Colonic mucosa (tissue), 4 donors: Measurements from ENCODE around the gene KLF6. TPM values are rescaled to one million over a fixed set of nuclear protein-coding genes. Genes with fewer than 3 reads are reported as not detected.

Experiments
- DNase-seq: peaks from one replicate; pipeline ENCODE4 v3.0.0-alpha.2; 2020
- H3K27ac ChIP-seq: fragments of 200-600 bp; one replicate; pipeline ENCODE4 v1.8.0; 2021
- H3K27me3 ChIP-seq: fragments of 200-600 bp; one replicate; pipeline ENCODE4 v1.8.0; 2021
- H3K36me3 ChIP-seq: fragments of 200-600 bp; one replicate; pipeline ENCODE4 v1.8.0; 2021
- H3K4me1 ChIP-seq: fragments of 200-600 bp; one replicate; pipeline ENCODE4 v1.8.0; 2021; ENCODE audit warnings: mild to moderate bottlenecking
- H3K4me3 ChIP-seq: fragments of 200-600 bp; one replicate; pipeline ENCODE4 v1.8.0; 2021
- H3K9ac ChIP-seq, 2 donors: one replicate each; pipeline ENCODE4 v1.7.0; 2013; ENCODE audit warnings: control low read depth in 2 of 2, low read depth in 2 of 2, low read length in 2 of 2
- H3K9me3 ChIP-seq: fragments of 200-600 bp; one replicate; pipeline ENCODE4 v1.8.0; 2021
- intact Hi-C: fragments of 100-400 bp; cut with DNase I; formaldehyde crosslinking; loops from one replicate; pipeline ENCODE4 v1.14.1; 2022
- total RNA-seq, 2 donors: library from RNA; stranded (reverse); fragmentation: NEBNext Ultra II Directional in 1 of 2; extraction: Animal tissue kit (Norgen Biotek cat#: 25700) in 1 of 2; gene quantifications; one replicate each; pipeline ENCODE4 v1.2.1, GENCODE V29; 2021
- TF ChIP-seq, protein P1 (sequence below): fragments of 200-600 bp; IDR thresholded peaks from one replicate; pipeline ENCODE4 v1.8.0; 2022; ENCODE audit warnings: antibody characterized with exemption, mild to moderate bottlenecking
- donor health status: healthy.
- donor health status: DM: no; HTN: no; CAD: no.
- donor health status: DM: no; HTN: no; CAD: no.

Gene KLF6
- total RNA-seq, 2 donors from 2014 or later: 106 to 299 TPM

DNA sequence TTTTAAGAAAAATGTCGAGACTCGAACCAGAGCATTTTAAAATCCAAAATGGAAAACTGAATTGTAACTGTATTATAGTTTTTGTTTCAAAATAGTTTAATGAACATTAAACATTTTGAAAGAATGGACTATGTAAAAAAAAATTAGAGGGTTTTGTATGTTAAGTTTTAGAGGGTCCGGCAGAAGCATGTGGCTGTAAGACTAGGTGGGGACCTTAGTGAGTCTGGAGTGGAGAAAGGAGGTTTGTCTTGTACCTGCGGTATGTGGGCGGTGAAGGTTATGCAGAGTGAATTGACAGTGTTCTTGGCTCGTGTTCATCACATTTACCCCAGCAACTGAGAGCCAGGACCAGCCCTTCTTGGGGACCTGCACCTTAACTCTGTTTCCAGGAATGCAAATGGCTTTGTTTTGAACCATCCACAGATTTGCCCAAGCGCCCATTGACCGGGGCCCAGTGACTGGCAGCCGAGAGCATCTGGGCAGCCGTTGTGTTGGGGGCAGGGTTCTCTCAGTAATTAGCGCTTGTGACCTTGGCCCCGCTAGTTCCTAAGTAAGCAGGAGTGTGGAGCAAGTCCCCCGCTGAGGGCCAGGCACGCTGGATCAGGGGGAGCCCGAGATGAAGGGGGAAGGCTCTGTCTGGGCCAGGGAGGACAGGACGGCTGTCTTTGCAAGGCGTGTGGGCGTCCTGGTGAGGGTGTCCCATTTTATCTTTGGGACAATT lies 1.4 kb upstream of the KLF6 start:
- intact Hi-C loops: loop anchor here (10.0 kb wide), 1 partner anchor 278 kb away; no protein-coding TSS in a partner anchor
- H3K9me3 ChIP-seq: no peaks in the 10 kb centered on the region
- H3K27ac ChIP-seq: peak overlapping the region; percentile 94
- H3K9ac ChIP-seq: peak overlapping the region; percentile 97 to 99
- DNase-seq: peak; percentile 50
- H3K36me3 ChIP-seq: peaks cover 2% of the 10 kb centered on the region
- H3K27me3 ChIP-seq: no peaks in the 10 kb centered on the region
- TF ChIP-seq, protein P1, sequence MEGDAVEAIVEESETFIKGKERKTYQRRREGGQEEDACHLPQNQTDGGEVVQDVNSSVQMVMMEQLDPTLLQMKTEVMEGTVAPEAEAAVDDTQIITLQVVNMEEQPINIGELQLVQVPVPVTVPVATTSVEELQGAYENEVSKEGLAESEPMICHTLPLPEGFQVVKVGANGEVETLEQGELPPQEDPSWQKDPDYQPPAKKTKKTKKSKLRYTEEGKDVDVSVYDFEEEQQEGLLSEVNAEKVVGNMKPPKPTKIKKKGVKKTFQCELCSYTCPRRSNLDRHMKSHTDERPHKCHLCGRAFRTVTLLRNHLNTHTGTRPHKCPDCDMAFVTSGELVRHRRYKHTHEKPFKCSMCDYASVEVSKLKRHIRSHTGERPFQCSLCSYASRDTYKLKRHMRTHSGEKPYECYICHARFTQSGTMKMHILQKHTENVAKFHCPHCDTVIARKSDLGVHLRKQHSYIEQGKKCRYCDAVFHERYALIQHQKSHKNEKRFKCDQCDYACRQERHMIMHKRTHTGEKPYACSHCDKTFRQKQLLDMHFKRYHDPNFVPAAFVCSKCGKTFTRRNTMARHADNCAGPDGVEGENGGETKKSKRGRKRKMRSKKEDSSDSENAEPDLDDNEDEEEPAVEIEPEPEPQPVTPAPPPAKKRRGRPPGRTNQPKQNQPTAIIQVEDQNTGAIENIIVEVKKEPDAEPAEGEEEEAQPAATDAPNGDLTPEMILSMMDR: no peak
- no peaks in the 10 kb centered on the region for H3K4me1 ChIP-seq
- H3K4me3 ChIP-seq: no peak overlapping the region

DNA sequence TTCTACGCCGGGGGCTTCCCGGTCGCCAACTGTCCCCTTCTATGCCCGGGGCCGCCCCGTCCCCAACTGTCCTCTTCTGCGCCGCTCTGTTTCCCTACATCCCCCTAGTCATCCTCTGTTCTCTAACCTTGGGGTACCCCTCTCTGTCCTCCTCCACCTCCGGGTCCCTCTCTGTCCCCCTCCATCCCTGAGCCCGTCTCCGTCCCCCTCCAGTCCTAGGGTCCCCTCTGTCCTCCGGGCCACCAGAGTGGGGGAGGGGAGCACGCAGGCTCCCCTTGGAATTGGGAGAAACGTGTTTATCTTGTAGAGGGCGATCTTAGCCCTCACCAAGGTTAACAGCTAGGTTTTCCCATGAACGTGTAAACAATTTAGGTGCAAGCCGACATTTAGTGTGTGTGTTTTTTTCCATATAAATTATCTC lies 852 bp upstream of the KLF6 start:
- H3K9ac ChIP-seq: peak overlapping the region; percentile 97 to 99
- intact Hi-C loops: loop anchor here (10.0 kb wide), 1 partner anchor 279 kb away; no protein-coding TSS in a partner anchor
- H3K27ac ChIP-seq: peak overlapping the region; percentile 94
- H3K27me3 ChIP-seq: no peaks in the 10 kb centered on the region
- peaks cover under 1% of the 10 kb centered on the region for H3K4me1 ChIP-seq
- DNase-seq: peak; percentile 58
- TF ChIP-seq, protein P1: no peak
- peak overlapping the region; percentile 49 for H3K4me3 ChIP-seq
- no peaks in the 10 kb centered on the region for H3K9me3 ChIP-seq
- H3K36me3 ChIP-seq: peaks cover 7% of the 10 kb centered on the region

DNA sequence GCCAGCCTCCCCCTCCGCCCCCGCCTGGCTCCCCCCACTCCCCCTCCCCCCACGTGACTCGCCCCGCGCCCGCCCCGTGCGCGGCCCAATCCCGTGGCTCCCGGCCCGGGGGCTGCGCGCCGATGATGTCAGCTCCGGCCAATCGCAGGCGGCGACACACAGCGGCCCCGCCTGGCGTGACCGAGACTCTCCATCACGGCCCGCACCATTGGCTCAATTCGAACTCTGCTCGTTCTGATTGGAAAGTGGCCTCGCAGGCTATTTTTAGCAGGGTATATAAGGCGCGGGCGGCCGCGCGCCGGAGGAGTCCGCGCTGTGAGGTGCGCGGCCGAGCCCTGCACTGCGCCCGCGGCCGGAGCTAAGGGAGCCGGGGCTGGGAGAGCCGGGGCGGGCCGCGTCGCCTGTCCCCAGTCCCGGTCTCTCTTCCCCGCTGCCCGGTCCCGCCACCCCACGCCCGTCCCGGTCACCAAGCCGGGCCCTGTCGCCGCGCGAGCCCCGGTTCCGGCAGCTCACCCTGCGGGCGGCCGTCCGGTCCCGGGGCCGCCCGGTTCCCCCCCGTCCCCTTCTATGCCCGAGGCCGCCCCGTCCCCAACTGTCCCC lies 342 bp upstream of the KLF6 start:
- TF ChIP-seq, protein P1: no peak
- peak; percentile 99 for DNase-seq
- Histone ChIP-seq H3K4me3 (peak overlapping the region; percentile 89), H3K9ac (peak overlapping the region; percentile 97 to 99), H3K9me3 (no peaks in the 10 kb centered on the region), H3K4me1 (peaks cover 5% of the 10 kb centered on the region), H3K27ac (peak overlapping the region; percentile 100), H3K36me3 (peaks cover 7% of the 10 kb centered on the region), H3K27me3 (no peaks in the 10 kb centered on the region)
- intact Hi-C loops: loop anchor here (10.0 kb wide), 1 partner anchor 279 kb away; no protein-coding TSS in a partner anchor

DNA sequence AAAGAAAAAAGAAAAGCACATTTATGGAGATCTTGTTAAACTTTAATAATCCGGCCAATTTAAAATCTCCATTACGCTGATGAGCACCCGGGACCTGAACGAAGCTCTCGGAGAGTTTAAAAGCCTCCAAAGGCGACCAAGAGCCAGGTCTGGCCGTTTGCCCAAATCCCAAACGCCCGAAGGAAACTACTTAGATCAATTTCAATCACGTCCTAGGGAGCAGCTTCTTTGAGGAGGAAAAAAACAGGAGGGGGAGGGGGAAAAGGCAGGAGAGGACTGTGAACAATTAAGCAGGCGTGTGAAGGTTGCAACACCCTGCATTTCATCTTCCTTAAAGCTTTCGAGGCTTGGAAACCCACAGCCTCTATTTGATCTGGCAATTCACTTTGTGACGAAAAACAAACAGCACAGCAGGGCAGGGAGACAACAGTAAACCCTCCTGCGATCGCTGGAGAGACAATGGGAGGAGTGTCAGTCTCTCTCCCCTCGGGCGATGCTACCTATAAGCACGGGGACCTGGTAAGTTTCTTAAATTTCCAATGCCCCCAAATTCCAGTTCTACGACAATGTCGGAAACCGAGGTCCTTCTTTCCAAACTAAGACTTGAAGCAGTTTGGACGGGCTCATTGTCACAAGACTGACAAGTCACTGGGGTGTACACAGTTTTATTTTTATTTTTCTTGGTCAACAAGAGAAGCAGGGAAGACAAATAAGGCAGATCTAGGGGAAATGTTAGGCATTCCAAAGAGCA lies 1.2 kb downstream of the KLF6 start:
- H3K9ac ChIP-seq: peak overlapping the region; percentile 100
- H3K9me3 ChIP-seq: no peaks in the 10 kb centered on the region
- TF ChIP-seq, protein P1: no peak
- no peaks in the 10 kb centered on the region for H3K27me3 ChIP-seq
- peaks cover 9% of the 10 kb centered on the region for H3K4me1 ChIP-seq
- peak; percentile 73 for DNase-seq
- intact Hi-C loops: loop anchor here (10.0 kb wide), 1 partner anchor 281 kb away; no protein-coding TSS in a partner anchor
- peak overlapping the region; percentile 89 for H3K4me3 ChIP-seq
- H3K27ac ChIP-seq: peak overlapping the region; percentile 100
- H3K36me3 ChIP-seq: peaks cover 11% of the 10 kb centered on the region

DNA sequence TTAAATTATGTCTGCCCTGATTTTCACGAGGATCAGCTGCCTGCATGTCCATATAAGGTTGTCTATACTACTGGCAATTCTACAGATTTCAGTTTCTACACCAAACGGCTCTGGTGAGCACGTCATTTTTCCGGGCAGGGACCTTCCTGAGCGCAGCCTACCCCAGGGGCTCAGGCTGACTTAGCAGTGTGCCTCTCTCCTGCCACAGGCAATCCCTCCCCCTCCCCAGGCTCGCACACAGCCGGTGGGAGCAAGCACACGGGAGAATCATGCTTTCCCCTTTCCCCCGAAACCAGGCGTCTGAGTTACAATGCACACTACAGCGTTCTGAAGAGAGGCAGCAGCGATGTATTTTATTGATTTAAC lies 1.7 kb downstream of the KLF6 start:
- peaks cover 17% of the 10 kb centered on the region for H3K36me3 ChIP-seq
- H3K27ac ChIP-seq: peak overlapping the region; percentile 100
- peaks cover 14% of the 10 kb centered on the region for H3K4me1 ChIP-seq
- peak; percentile 58 for DNase-seq
- intact Hi-C loops: loop anchor here (10.0 kb wide), 1 partner anchor 282 kb away; no protein-coding TSS in a partner anchor
- peak overlapping the region; percentile 100 for H3K9ac ChIP-seq
- TF ChIP-seq, protein P1: no peak
- H3K4me3 ChIP-seq: peak overlapping the region; percentile 89
- H3K9me3 ChIP-seq: no peaks in the 10 kb centered on the region
- no peaks in the 10 kb centered on the region for H3K27me3 ChIP-seq
